ENCODE results near the gene SMURF1. TPM values are rescaled to one million over a fixed set of nuclear protein-coding genes. Genes with fewer than 3 reads are reported as not detected.

Gene SMURF1
- total RNA-seq, 1 donor = 23.5 TPM

- Histone ChIP-seq H3K36me3 (ENCODE audit: insufficient read depth, low read length) (peaks cover 85% of the 10 kb centered on the region), H3K27ac (ENCODE audit: low read depth, low read length) (peak overlapping the region; percentile 81), H3K9me3 (ENCODE audit: low read depth, low read length) (no peaks in the 10 kb centered on the region), H3K4me3 (ENCODE audit: insufficient read depth, low read length) (no peak overlapping the region), H3K4me1 (ENCODE audit: insufficient read depth, low read length) (peaks cover 14% of the 10 kb centered on the region), H3K4me2 (ENCODE audit: insufficient read depth, low read length) (no peak overlapping the region), H3K27me3 (ENCODE audit: insufficient read depth, low read length) (no peaks in the 10 kb centered on the region), H4K20me1 (ENCODE audit: insufficient read depth, low read length) (peaks cover 8% of the 10 kb centered on the region), H3K79me2 (ENCODE audit: insufficient read depth, low read length) (peaks cover 5% of the 10 kb centered on the region), H2AFZ (ENCODE audit: low read length) (no peak overlapping the region)
- no peak for TF ChIP-seq CTCF (IDR thresholded peaks at IDR 0.05; ENCODE audit: extremely low read depth, low read depth, low read length)
- peak; percentile 88 for DNase-seq (ENCODE audit: insufficient read length, low spot score, missing footprints)
Measured at GRCh38 chr7:99030951-99031350, 113.0 kb downstream of the SMURF1 start.

GRCh38 chr7:99030457-99030856 is 113.5 kb downstream of the SMURF1 start:
- H3K27ac ChIP-seq (ENCODE audit: low read depth, low read length) = peak overlapping the region; percentile 81
- no peak overlapping the region for H3K4me3 ChIP-seq (ENCODE audit: insufficient read depth, low read length)
- TF ChIP-seq CTCF (IDR thresholded peaks at IDR 0.05; ENCODE audit: extremely low read depth, low read depth, low read length) = no peak
- peaks cover 8% of the 10 kb centered on the region for H4K20me1 ChIP-seq (ENCODE audit: insufficient read depth, low read length)
- H3K27me3 ChIP-seq (ENCODE audit: insufficient read depth, low read length) = no peaks in the 10 kb centered on the region
- peaks cover 80% of the 10 kb centered on the region for H3K36me3 ChIP-seq (ENCODE audit: insufficient read depth, low read length)
- DNase-seq (ENCODE audit: insufficient read length, low spot score, missing footprints) = no peak
- H3K4me2 ChIP-seq (ENCODE audit: insufficient read depth, low read length) = no peak overlapping the region
- peaks cover 5% of the 10 kb centered on the region for H3K79me2 ChIP-seq (ENCODE audit: insufficient read depth, low read length)
- H3K4me1 ChIP-seq (ENCODE audit: insufficient read depth, low read length) = peaks cover 14% of the 10 kb centered on the region
- no peaks in the 10 kb centered on the region for H3K9me3 ChIP-seq (ENCODE audit: low read depth, low read length)
- H2AFZ ChIP-seq (ENCODE audit: low read length) = no peak overlapping the region

GRCh38 chr7:99029466-99030435 is 114.2 kb downstream of the SMURF1 start:
- no peak overlapping the region for H3K4me2 ChIP-seq (ENCODE audit: insufficient read depth, low read length)

More at GRCh38 chr7:99029466-99030435, 114.2 kb downstream of the SMURF1 start:
- DNase-seq (ENCODE audit: insufficient read length, low spot score, missing footprints) = no peak
- no peak for TF ChIP-seq CTCF (IDR thresholded peaks at IDR 0.05; ENCODE audit: extremely low read depth, low read depth, low read length)
- Histone ChIP-seq H3K4me1 (ENCODE audit: insufficient read depth, low read length) (peaks cover 14% of the 10 kb centered on the region), H3K79me2 (ENCODE audit: insufficient read depth, low read length) (peaks cover 5% of the 10 kb centered on the region), H3K27ac (ENCODE audit: low read depth, low read length) (peak overlapping the region; percentile 81), H3K9me3 (ENCODE audit: low read depth, low read length) (no peaks in the 10 kb centered on the region), H2AFZ (ENCODE audit: low read length) (no peak overlapping the region), H3K27me3 (ENCODE audit: insufficient read depth, low read length) (no peaks in the 10 kb centered on the region), H4K20me1 (ENCODE audit: insufficient read depth, low read length) (peaks cover 4% of the 10 kb centered on the region), H3K4me3 (ENCODE audit: insufficient read depth, low read length) (no peak overlapping the region), H3K36me3 (ENCODE audit: insufficient read depth, low read length) (peaks cover 73% of the 10 kb centered on the region)
